Ovary (tissue), 3 donors: Measurements from ENCODE around the gene PLA2G2D.

Experiments
- EP300 ChIP-seq: sonication (generic); formaldehyde crosslinking; IDR thresholded peaks from one replicate; pipeline ENCODE4 v1.6.1; 2017; ENCODE audit warnings: antibody characterized with exemption
- TF ChIP-seq, protein P1 (sequence below), 3 donors: fragments of 450-650 bp in 2 of 3; fragments of 200-600 bp in 1 of 3; IDR thresholded peaks; one replicate each; pipeline versions ENCODE4 v1.5.1 to v1.8.0; 2016 to 2022; ENCODE audit warnings: antibody characterized with exemption in 3 of 3, mild to moderate bottlenecking in 1 of 3
- donor health status: DM: no; HTN: no; CAD: no.

DNA sequence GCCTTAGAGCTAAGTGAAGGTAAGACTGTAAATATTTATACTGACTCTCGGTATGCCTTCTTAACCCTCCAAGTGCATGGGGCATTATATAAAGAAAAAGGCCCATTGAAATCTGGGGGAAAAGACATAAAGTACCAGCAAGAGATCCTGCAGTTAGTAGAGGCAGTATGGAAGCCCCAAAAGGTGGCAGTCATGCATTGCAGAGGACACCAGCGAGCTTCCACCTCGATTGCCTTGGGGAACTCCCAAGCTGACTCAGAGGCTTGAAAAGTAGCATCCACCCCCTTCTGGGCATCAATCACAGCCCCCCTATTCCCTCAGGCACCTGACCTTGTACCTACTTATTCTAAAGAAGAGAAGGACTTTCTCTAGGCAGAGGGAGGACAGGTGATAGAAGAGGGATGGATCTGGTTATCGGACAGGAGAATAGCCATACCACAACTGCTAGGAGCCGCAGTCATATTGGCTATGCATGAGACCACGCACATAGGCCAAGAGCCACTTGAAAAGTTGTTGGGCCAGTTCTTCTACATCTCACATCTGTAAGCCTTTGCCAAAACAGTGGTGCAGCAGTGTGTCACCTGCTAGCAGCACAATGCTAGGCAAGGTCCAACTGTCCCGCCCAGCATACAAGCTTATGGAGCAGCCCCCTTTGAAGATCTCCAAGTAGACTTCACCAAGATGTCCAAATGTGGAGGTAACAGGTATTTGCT, 39.2 kb upstream of the PLA2G2D start:
- TF ChIP-seq EP300: no peak
- TF ChIP-seq, protein P1, sequence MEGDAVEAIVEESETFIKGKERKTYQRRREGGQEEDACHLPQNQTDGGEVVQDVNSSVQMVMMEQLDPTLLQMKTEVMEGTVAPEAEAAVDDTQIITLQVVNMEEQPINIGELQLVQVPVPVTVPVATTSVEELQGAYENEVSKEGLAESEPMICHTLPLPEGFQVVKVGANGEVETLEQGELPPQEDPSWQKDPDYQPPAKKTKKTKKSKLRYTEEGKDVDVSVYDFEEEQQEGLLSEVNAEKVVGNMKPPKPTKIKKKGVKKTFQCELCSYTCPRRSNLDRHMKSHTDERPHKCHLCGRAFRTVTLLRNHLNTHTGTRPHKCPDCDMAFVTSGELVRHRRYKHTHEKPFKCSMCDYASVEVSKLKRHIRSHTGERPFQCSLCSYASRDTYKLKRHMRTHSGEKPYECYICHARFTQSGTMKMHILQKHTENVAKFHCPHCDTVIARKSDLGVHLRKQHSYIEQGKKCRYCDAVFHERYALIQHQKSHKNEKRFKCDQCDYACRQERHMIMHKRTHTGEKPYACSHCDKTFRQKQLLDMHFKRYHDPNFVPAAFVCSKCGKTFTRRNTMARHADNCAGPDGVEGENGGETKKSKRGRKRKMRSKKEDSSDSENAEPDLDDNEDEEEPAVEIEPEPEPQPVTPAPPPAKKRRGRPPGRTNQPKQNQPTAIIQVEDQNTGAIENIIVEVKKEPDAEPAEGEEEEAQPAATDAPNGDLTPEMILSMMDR (IDR thresholded peaks at IDR 0.05): no peak
